ENCODE data around the gene BPIFB1. TPM values are rescaled to one million over a fixed set of nuclear protein-coding genes. Genes with fewer than 3 reads are reported as not detected.

Gene BPIFB1
- total RNA-seq, 2 donors from 2014 or later, result not detected

DNA sequence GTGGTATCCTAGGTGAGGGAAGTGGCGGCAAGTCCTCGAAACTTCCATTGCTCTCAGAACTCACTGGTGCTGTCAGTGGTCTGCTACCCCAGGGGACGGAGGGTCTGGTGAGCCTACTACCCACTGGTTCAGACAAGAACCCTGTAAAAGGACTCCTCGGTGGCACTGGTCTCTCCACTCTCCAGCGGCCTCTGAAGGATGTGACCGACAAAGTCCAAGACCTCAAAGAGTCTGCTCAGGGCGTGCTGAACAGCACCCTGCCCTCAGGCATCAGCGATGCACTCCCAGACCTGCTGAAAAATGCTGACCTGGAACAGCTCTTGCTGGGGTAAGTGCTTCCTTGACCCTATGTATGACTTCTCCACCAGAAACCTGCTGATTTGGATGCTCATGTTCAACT lies 66.5 kb downstream of the BPIFB1 start:
- Mint-ChIP-seq H3K27me3 (no peaks in the 10 kb centered on the region), H3K4me1 (peaks cover 16% of the 10 kb centered on the region), H3K36me3 (ENCODE audit: low read depth) (peaks cover 2% of the 10 kb centered on the region), H3K27ac (peak overlapping the region; percentile 84), H3K4me3 (no peak overlapping the region)
- DNase-seq (no peak), ATAC-seq (no peak)
- H3K9me3 ChIP-seq (ENCODE audit: control insufficient read depth, low read length, poor library complexity, severe bottlenecking), result no peaks in the 10 kb centered on the region

DNA sequence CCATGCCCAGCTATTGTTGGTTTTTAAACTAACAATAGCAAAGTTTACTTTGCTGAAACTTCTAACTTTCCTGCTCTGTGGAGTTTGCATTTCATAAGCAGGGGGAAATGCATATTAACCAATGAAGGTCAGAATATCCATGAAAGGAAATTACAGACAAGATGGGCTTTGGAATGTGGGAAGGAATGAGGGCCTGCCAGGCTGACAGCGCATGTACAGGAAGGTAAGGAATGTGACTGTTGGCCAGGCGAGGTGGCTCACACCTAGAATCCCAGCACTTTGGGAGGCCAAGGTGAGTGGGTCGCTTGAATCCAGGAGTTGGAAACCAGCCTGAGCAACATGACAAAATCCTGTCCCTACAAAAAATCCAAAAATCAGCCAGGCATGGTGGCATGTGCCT lies 68.7 kb downstream of the BPIFB1 start:
- H3K4me3 Mint-ChIP-seq, result peak overlapping the region; percentile 7
- no peak for ATAC-seq
- DNase-seq, result no peak
- H3K36me3 Mint-ChIP-seq (ENCODE audit: low read depth), result peaks cover 2% of the 10 kb centered on the region
- H3K9me3 ChIP-seq (ENCODE audit: control insufficient read depth, low read length, poor library complexity, severe bottlenecking), result no peaks in the 10 kb centered on the region
- H3K27ac Mint-ChIP-seq, result peak overlapping the region; percentile 84
- H3K4me1 Mint-ChIP-seq, result peaks cover 16% of the 10 kb centered on the region
- H3K27me3 Mint-ChIP-seq, result no peaks in the 10 kb centered on the region

DNA sequence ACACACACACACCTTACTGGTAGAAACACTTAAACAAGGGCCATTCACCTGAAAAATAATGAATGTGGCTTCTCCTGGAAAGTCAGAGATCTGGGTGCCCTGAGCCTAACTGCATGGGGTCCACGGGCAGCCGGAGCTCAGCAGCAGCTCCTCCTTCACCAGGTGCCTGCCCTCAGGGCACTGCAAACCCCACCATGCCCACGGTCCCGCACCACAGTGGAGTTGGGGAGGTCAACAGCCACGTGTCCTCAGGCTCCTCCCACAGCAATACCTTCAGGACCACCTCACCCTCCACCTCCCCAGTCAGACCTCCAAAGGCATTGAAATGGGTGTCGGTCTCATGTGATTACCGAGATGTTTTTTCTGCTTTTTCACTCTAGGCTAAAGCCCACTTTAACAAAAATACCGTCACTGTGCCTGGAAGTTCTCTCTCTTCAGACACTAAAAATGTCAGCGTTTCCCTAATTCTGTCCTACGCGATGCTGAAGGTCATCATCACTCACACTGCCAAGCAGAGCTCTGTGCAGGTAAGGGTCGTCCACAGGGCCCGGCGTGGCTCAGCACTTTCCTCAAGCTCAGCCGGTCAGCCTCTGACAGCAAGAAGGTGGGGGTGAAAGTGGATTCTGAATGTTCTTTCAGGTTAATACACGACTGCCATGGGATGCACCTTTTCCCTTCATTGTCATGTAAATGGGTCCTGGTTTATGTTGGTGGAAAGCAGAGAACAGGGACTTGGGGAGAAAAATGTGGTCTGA lies 69.4 kb downstream of the BPIFB1 start:
- Mint-ChIP-seq H3K27ac (peak overlapping the region; percentile 84), H3K27me3 (no peaks in the 10 kb centered on the region), H3K36me3 (ENCODE audit: low read depth) (peaks cover 2% of the 10 kb centered on the region), H3K4me3 (no peak overlapping the region), H3K4me1 (peaks cover 16% of the 10 kb centered on the region)
- H3K9me3 ChIP-seq (ENCODE audit: control insufficient read depth, low read length, poor library complexity, severe bottlenecking), result no peaks in the 10 kb centered on the region
- DNase-seq (no peak), ATAC-seq (no peak)

DNA sequence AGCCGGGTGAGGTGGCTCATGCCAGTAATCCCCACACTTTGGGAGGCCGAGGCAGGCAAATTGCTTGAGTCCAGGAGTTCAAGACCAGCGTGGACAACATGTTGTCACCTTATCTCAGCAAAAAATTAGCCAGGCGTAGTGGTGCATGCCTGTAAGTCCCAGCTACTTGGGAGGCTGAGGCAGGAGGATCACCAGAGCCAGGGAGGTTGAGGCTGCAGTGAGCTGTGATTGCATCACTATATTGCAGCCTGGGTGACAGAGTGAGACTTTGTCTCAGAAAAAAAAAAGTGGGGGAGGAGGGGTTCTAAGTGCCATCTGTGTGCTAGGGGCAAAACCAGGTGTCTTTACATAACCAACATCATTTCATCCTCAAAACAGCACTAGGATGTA lies 70.0 kb downstream of the BPIFB1 start:
- peaks cover 2% of the 10 kb centered on the region for H3K36me3 Mint-ChIP-seq (ENCODE audit: low read depth)
- no peaks in the 10 kb centered on the region for H3K9me3 ChIP-seq (ENCODE audit: control insufficient read depth, low read length, poor library complexity, severe bottlenecking)
- ATAC-seq, result no peak
- no peaks in the 10 kb centered on the region for H3K27me3 Mint-ChIP-seq
- H3K4me1 Mint-ChIP-seq, result peaks cover 16% of the 10 kb centered on the region
- peak overlapping the region; percentile 84 for H3K27ac Mint-ChIP-seq
- no peak overlapping the region for H3K4me3 Mint-ChIP-seq
- DNase-seq, result no peak

Other genes starting within 250 kb of the BPIFB1 start
- gene BPIFB3, start 229.3 kb upstream of the BPIFB1 start, total RNA-seq, result not detected
- gene BPIFB4, start 203.6 kb upstream of the BPIFB1 start, total RNA-seq, result not detected
- gene BPIFA2, start 115.1 kb upstream of the BPIFB1 start, total RNA-seq, result not detected
- not detected for gene BPIFA3, start 65.9 kb upstream of the BPIFB1 start, total RNA-seq
- gene BPIFA1, start 47.2 kb upstream of the BPIFB1 start, total RNA-seq, result not detected
- 10 to 100 TPM; 55.6 to 61.9 TPM for gene CDK5RAP1, start 118.3 kb downstream of the BPIFB1 start, total RNA-seq
- gene SNTA1, start 160.5 kb downstream of the BPIFB1 start, total RNA-seq, result 1 to 10 TPM; 5.6 to 6.6 TPM
- 10 to 100 TPM; 26.6 to 29.5 TPM for gene CBFA2T2, start 206.9 kb downstream of the BPIFB1 start, total RNA-seq

Data from T-helper 17 cell (primary cell).